SK-N-SH treated with all-trans-retinoic acid at 6 μM for 48 hours (cell line): ENCODE measurements around the gene PPP1R1C.

Experiments
- ESRRG ChIP-seq: fragments of 250-450 bp; sonication (Bioruptor Pico); IDR thresholded peaks from 2 replicates; pipeline ENCODE4 v1.6.1; 2021; ENCODE audit warnings: mild to moderate bottlenecking
- SNAI2 ChIP-seq: fragments of 250-450 bp; sonication (Bioruptor Pico); IDR thresholded peaks from 2 replicates; pipeline ENCODE4 v1.5.0; 2020; ENCODE audit warnings: mild to moderate bottlenecking, moderate library complexity
- ZNF565 ChIP-seq: fragments of 450-650 bp; formaldehyde crosslinking; conservative IDR thresholded peaks from 2 replicates; pipeline ENCODE4 v1.5.0; 2020; ENCODE audit warnings: low read depth, mild to moderate bottlenecking, moderate library complexity
- ZNF70 ChIP-seq: fragments of 450-650 bp; formaldehyde crosslinking; IDR thresholded peaks from 2 replicates; pipeline ENCODE4 v1.5.0; 2020; ENCODE audit warnings: mild to moderate bottlenecking, moderate library complexity
- TF ChIP-seq, protein P1 (sequence below): fragments of 250-450 bp; sonication (Bioruptor Pico); IDR thresholded peaks from 2 replicates; pipeline ENCODE4 v1.5.1; 2021; ENCODE audit warnings: mild to moderate bottlenecking, moderate library complexity
- TF ChIP-seq, protein P2 (sequence below): fragments of 250-450 bp; sonication (Bioruptor Pico); IDR thresholded peaks from 2 replicates; pipeline ENCODE4 v1.8.0; 2021; ENCODE audit warnings: low read depth, mild to moderate bottlenecking, moderate library complexity, borderline replicate concordance
- TF ChIP-seq, protein P3 (sequence below): fragments of 250-450 bp; sonication (Bioruptor Pico); IDR thresholded peaks from 2 replicates; pipeline ENCODE4 v1.5.1; 2020; ENCODE audit warnings: low read depth, mild to moderate bottlenecking, moderate library complexity

DNA sequence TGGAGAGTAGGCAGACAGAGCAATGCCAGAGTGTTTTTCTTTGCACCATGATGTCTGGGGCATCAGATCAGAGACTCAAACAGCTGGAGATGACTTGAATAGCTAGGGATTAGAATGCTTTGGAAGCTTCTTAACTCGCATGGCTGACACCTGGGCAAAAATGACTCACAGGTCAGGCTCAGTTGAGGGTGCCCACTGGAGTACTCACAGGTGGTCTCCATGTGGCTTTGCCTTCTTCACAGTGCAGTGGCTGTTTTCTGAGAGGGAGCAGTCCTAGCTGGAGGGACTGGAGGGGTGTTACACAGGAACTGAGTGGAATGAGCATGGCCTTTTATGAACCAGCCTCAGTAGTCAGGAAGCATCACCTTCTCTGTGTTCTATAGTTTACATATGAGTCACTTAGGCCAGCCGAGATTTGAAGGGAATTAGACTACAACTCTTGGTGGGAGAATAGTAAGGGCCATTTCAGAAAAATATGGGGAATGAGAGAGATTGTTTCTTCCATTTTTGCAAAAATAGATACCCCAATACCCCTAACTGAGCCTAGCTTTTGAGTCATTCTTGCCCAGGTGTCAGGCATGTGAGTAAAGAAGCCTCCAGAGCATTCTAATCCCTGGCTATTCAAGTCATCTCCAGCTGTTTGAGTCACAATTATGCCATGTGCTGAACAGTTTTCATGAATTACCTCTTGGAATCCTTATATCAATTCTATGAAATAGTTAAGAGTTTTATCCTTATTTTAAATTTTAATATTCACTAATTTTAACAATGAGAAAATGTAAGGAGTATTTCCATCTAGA lies 7.1 kb upstream of the PPP1R1C start:
- TF ChIP-seq SNAI2 (CRISPR knock-in tag) (no peak), ZNF70 (CRISPR knock-in tag) (no peak), ESRRG (no peak), ZNF565 (CRISPR knock-in tag) (no peak)
- TF ChIP-seq, protein P1, sequence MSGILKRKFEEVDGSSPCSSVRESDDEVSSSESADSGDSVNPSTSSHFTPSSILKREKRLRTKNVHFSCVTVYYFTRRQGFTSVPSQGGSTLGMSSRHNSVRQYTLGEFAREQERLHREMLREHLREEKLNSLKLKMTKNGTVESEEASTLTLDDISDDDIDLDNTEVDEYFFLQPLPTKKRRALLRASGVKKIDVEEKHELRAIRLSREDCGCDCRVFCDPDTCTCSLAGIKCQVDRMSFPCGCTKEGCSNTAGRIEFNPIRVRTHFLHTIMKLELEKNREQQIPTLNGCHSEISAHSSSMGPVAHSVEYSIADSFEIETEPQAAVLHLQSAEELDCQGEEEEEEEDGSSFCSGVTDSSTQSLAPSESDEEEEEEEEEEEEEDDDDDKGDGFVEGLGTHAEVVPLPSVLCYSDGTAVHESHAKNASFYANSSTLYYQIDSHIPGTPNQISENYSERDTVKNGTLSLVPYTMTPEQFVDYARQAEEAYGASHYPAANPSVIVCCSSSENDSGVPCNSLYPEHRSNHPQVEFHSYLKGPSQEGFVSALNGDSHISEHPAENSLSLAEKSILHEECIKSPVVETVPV (CRISPR knock-in tag) = no peak
- TF ChIP-seq, protein P2, sequence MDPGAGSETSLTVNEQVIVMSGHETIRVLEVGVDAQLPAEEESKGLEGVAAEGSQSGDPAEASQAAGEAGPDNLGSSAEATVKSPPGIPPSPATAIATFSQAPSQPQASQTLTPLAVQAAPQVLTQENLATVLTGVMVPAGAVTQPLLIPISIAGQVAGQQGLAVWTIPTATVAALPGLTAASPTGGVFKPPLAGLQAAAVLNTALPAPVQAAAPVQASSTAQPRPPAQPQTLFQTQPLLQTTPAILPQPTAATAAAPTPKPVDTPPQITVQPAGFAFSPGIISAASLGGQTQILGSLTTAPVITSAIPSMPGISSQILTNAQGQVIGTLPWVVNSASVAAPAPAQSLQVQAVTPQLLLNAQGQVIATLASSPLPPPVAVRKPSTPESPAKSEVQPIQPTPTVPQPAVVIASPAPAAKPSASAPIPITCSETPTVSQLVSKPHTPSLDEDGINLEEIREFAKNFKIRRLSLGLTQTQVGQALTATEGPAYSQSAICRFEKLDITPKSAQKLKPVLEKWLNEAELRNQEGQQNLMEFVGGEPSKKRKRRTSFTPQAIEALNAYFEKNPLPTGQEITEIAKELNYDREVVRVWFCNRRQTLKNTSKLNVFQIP (CRISPR knock-in tag) = no peak
- TF ChIP-seq, protein P3, sequence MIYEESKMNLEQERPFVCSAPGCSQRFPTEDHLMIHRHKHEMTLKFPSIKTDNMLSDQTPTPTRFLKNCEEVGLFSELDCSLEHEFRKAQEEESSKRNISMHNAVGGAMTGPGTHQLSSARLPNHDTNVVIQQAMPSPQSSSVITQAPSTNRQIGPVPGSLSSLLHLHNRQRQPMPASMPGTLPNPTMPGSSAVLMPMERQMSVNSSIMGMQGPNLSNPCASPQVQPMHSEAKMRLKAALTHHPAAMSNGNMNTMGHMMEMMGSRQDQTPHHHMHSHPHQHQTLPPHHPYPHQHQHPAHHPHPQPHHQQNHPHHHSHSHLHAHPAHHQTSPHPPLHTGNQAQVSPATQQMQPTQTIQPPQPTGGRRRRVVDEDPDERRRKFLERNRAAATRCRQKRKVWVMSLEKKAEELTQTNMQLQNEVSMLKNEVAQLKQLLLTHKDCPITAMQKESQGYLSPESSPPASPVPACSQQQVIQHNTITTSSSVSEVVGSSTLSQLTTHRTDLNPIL = no peak
